ENCODE measurements around the gene GPR6.

The GPR6 gene

GRCh38 chr6:109999740-110000139 is 21.6 kb downstream of the GPR6 start:
- DNase-seq (ENCODE audit: low read depth), result no peak

DNA sequence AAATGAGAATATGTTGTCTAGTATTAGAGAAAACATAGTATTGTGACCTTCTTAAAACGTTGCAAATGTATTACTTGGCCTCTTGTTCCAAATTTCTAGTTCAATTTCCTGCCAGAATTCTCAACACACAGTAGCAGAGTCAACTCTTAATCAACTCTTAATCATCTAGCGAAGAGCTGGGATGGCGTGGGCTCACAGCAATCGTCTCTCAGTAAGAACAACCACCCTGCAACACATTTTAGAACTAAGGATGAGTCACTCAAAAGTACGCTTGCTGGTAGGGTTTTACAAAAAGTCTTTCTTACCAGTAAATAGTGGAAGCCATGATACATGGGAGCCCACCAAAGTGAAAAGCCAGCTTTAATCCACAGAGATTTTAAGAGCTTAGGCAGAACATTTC is 24.6 kb downstream of the GPR6 start:
- no peak for DNase-seq (ENCODE audit: low read depth)

DNA sequence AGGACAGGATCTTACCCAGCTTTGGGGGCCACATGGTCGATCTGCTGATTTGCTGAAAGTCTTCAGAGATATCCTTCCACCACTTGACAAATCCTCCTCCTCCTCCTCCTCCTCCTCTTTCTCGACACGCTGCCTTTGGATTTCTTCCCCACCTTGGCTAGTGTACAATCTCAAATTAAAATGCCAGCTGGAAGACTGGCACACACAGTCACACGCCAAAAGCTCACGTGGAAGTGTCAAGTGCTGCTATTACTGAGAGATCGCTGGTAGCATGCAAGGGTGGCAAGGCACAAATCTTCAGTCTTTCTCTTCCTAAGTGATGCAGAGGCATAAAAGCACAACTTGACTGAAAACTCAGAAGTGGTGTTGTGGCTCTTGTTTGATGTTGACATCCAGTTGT is 35.3 kb downstream of the GPR6 start:
- no peak for DNase-seq (ENCODE audit: low read depth)

DNA sequence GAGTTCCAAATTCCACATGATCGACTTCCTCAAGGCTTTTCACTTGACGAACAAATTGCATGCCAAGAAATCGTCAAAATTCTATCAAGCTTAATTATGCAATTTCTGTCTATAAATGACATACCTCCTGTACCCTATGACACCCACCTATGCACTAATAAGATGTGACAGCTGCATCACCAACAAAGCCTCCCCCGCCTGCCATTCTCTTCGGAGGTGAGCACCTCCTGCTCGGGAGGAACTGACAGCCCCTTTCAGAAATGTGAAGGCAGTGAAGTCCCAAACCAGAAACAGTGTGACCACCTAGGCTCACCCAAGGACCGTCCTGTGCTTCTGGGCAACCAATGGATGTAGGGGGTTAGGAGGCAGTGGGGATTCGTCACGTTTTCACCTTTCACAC is 37.1 kb downstream of the GPR6 start:
- DNase-seq (ENCODE audit: low read depth), result no peak

DNA sequence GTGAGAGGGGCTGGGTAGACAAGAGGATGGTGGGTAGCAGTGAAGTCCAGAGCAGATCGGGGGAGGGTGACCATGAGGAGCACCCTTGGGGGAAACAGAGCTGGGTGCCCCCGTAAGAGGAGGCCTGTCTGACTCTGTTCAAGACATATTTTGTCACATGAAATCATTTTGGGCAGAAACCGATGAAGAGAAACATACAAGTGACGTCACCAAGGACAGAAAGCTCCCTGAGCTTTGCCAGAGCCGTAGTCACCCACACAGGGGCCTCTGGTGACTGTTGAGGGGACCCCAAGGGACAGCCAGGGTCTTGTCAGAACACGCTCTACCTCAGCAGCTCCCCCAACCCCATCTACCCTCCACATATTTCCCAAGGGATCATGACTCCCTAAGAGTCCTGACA is 39.2 kb downstream of the GPR6 start:
- DNase-seq (ENCODE audit: low read depth), result no peak

GRCh38 chr6:110017946-110018345 is 39.8 kb downstream of the GPR6 start:
- DNase-seq (ENCODE audit: low read depth), result no peak

DNA sequence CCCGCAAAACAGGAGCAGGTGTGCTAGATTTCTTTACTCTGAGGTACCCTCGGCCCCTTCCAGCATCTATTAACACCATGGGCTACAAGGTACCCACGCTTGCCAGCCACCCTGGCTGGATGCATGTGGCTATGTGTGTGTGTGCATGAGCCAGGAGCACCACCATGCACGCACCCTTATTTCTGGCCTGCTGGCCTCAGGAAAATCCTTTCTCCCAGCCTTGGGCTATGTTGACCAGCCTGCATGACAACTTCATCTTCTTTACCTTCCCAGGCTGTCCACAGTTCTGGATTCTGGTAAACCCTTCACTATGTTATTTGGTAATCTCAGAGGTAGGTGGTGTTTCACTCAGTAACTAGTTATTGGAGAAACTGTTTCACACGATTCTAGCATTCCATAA is 40.4 kb downstream of the GPR6 start:
- no peak for DNase-seq (ENCODE audit: low read depth)

- no peak for DNase-seq (ENCODE audit: low read depth)
Observed at GRCh38 chr6:110020888-110021287, 42.8 kb downstream of the GPR6 start.

- DNase-seq (ENCODE audit: low read depth), result no peak
Observed at GRCh38 chr6:110029144-110029543, 51.0 kb downstream of the GPR6 start.
